Small intestine (tissue), 7 donors: ENCODE results near the gene CDKN2C. TPM values are rescaled to one million over a fixed set of nuclear protein-coding genes. Genes with fewer than 3 reads are reported as not detected.
"Not testable (repeated sequence)": the region's sequence is repeated elsewhere in the genome, so short reads cannot be mapped to it uniquely, and the experiment has no call there.

Experiments used
- DNase-seq, 2 donors: peaks; one replicate each; pipeline versions ENCODE4 v3.0.0 to v3.0.0-alpha.2; 2013
- FAIRE-seq: peaks from 2 replicates; lab custom pipeline; 2012; peaks lifted over from hg19 to GRCh38; lab: Jason Lieb, UNC
- H3K27ac ChIP-seq, 3 donors: one replicate each; pipeline ENCODE4 v1.5.1; 2013; ENCODE audit warnings: low read length in 2 of 3, mild to moderate bottlenecking in 2 of 3, control low read depth in 1 of 3, inconsistent platforms in 1 of 3, low read depth in 1 of 3, moderate library complexity in 1 of 3
- H3K27me3 ChIP-seq, 3 donors: one replicate each; pipeline ENCODE4 v1.6.1; 2013; ENCODE audit warnings: low read length in 3 of 3, inconsistent platforms in 1 of 3; ENCODE audit not compliant: control insufficient read depth in 3 of 3, insufficient read depth in 3 of 3
- H3K36me3 ChIP-seq, 3 donors: one replicate each; pipeline ENCODE4 v1.6.1; 2013; ENCODE audit warnings: low read length in 3 of 3, inconsistent platforms in 1 of 3, low read depth in 1 of 3, mild to moderate bottlenecking in 1 of 3, moderate library complexity in 1 of 3; ENCODE audit not compliant: control insufficient read depth in 3 of 3, insufficient read depth in 2 of 3
- H3K4me1 ChIP-seq, 3 donors: one replicate each; pipeline ENCODE4 v1.6.1; 2013; ENCODE audit warnings: low read length in 2 of 3, inconsistent platforms in 1 of 3, low read depth in 1 of 3, mild to moderate bottlenecking in 1 of 3, moderate library complexity in 1 of 3; ENCODE audit not compliant: control insufficient read depth in 3 of 3, insufficient read depth in 2 of 3
- H3K4me3 ChIP-seq, 3 donors: one replicate each; pipeline ENCODE4 v1.5.1; 2013; ENCODE audit warnings: low read length in 3 of 3, control low read depth in 1 of 3, inconsistent platforms in 1 of 3, low read depth in 1 of 3, mild to moderate bottlenecking in 1 of 3, moderate library complexity in 1 of 3
- H3K9me3 ChIP-seq, 2 donors: one replicate each; pipeline ENCODE4 v1.6.1; 2013; ENCODE audit warnings: low read depth in 1 of 2, low read length in 1 of 2; ENCODE audit not compliant: control insufficient read depth in 2 of 2, insufficient read depth in 1 of 2
- WGBS, 3 donors: extraction: QIAGEN DNeasy Blood & Tissue Kit; methylation state at CpG; one replicate each; pipeline ENCODE4 v1.1.7; 2013; 5-methylcytosine and 5-hydroxymethylcytosine counted together
- polyA plus RNA-seq, 4 donors: library from polyadenylated mRNA; stranded (reverse) in 3 of 4; unstranded in 1 of 4; fragments of 200-250 nt in 3 of 4; fragments of 120-200 nt in 1 of 4; gene quantifications; one replicate each; pipeline versions ENCODE4 v1.2.1 to v1.2.3, GENCODE V29; 2013
- donor health status: healthy with polysubstance abuse.
- donor health status: control.
- donor health status: control.
- donor health status: Bipolar disorder and iron deficiency.
- donor health status: healthy.

Gene CDKN2C
- polyA plus RNA-seq, 4 donors, result 3.9 to 18.3 (median 13.8) TPM

- H3K4me3 ChIP-seq, H3K9me3 ChIP-seq, DNase-seq, FAIRE-seq, H3K36me3 ChIP-seq, H3K27me3 ChIP-seq, H3K4me1 ChIP-seq, H3K27ac ChIP-seq: not testable (repeated sequence)
- WGBS, 3 donors, result 76 to 92% (median 81%) methylated on average over 4 of the region's 4 CpGs
Observed at GRCh38 chr1:50932043-50932442, 38.0 kb upstream of the CDKN2C start.

- not testable (repeated sequence) for FAIRE-seq, DNase-seq, H3K27me3 ChIP-seq, H3K27ac ChIP-seq, H3K9me3 ChIP-seq, H3K36me3 ChIP-seq, H3K4me1 ChIP-seq, H3K4me3 ChIP-seq
- WGBS, 3 donors, result 83 to 85% (median 83%) methylated on average over 3 of the region's 3 CpGs
Observed at GRCh38 chr1:50933770-50934169, 36.3 kb upstream of the CDKN2C start.

- peaks cover 0 to 4% (median 0%) of the 10 kb centered on the region in 3 donors for H3K4me1 ChIP-seq
- no peak overlapping the region for H3K4me3 ChIP-seq
- DNase-seq, result no peak
- H3K9me3 ChIP-seq, result peaks cover 0 to 3% of the 10 kb centered on the region in 2 donors
- no peaks in the 10 kb centered on the region for H3K27me3 ChIP-seq
- peaks cover 0 to 7% (median 0%) of the 10 kb centered on the region in 3 donors for H3K36me3 ChIP-seq
- H3K27ac ChIP-seq, result no peak overlapping the region
- no peak for FAIRE-seq
Observed at GRCh38 chr1:50934838-50935237, 35.2 kb upstream of the CDKN2C start.

- H3K4me3 ChIP-seq, H3K4me1 ChIP-seq, H3K9me3 ChIP-seq, H3K27me3 ChIP-seq, H3K27ac ChIP-seq, DNase-seq, FAIRE-seq, H3K36me3 ChIP-seq: not testable (repeated sequence)
- 89 to 94% (median 92%) methylated on average over 2 of the region's 2 CpGs for WGBS, 3 donors
Observed at GRCh38 chr1:50935276-50935675, 34.8 kb upstream of the CDKN2C start.

- Histone ChIP-seq H3K4me3 (no peak overlapping the region), H3K9me3 (peaks cover 0 to 3% of the 10 kb centered on the region in 2 donors), H3K36me3 (peaks cover 0 to 7% (median 0%) of the 10 kb centered on the region in 3 donors), H3K27ac (no peak overlapping the region), H3K27me3 (no peaks in the 10 kb centered on the region), H3K4me1 (peaks cover 0 to 4% (median 0%) of the 10 kb centered on the region in 3 donors)
- 79 to 87% (median 80%) methylated on average over 2 of the region's 2 CpGs for WGBS, 3 donors
- FAIRE-seq, result no peak
- no peak for DNase-seq
Observed at GRCh38 chr1:50936321-50936720, 33.7 kb upstream of the CDKN2C start.

GRCh38 chr1:50940291-50940690 lies 29.8 kb upstream of the CDKN2C start:
- Histone ChIP-seq H3K36me3 (peaks cover 0 to 2% (median 0%) of the 10 kb centered on the region in 3 donors), H3K4me1 (peaks cover 2 to 7% (median 3%) of the 10 kb centered on the region in 3 donors), H3K9me3 (no peaks in the 10 kb centered on the region), H3K27me3 (no peaks in the 10 kb centered on the region), H3K4me3 (no peak overlapping the region), H3K27ac (no peak overlapping the region)
- 91 to 92% (median 91%) methylated on average over 3 of the region's 3 CpGs for WGBS, 3 donors
- DNase-seq (no peak), FAIRE-seq (no peak)

GRCh38 chr1:50942334-50942733 lies 27.7 kb upstream of the CDKN2C start:
- WGBS, 3 donors, result 86 to 92% (median 87%) methylated on average over 1 of the region's 1 CpG
- DNase-seq (no peak), FAIRE-seq (no peak)

GRCh38 chr1:50949286-50949982 lies 20.6 kb upstream of the CDKN2C start:
- Histone ChIP-seq H3K27ac (no peak overlapping the region), H3K4me3 (no peak overlapping the region), H3K4me1 (peaks cover 3 to 11% (median 4%) of the 10 kb centered on the region in 3 donors), H3K27me3 (no peaks in the 10 kb centered on the region), H3K9me3 (peaks cover 0 to 2% of the 10 kb centered on the region in 2 donors), H3K36me3 (peaks cover 0 to 6% (median 0%) of the 10 kb centered on the region in 3 donors)
- WGBS, 3 donors, result 71 to 83% (median 75%) methylated on average over 9 of the region's 9 CpGs
- no peak for FAIRE-seq
- no peak for DNase-seq

More at GRCh38 chr1:50942334-50942733, 27.7 kb upstream of the CDKN2C start:
- Histone ChIP-seq H3K4me1 (peaks cover 3 to 7% (median 6%) of the 10 kb centered on the region in 3 donors), H3K36me3 (peaks cover 0 to 2% (median 0%) of the 10 kb centered on the region in 3 donors), H3K4me3 (no peak overlapping the region), H3K27ac (no peak overlapping the region), H3K9me3 (no peaks in the 10 kb centered on the region), H3K27me3 (no peaks in the 10 kb centered on the region)
